NB4 (cell line): Measurements from ENCODE around the gene FKBP7.
A peak's percentile ranks its signal among the peaks of the same experiment; 100 is the strongest.

Source experiments
- DNase-seq: peaks from one replicate; pipeline ENCODE4 v3.0.0; 2010; ENCODE audit warnings: low read depth
- H3K4me3 ChIP-seq: one replicate; pipeline ENCODE4 v1.5.1; 2011; ENCODE audit warnings: mild to moderate bottlenecking, low read depth, low read length, moderate library complexity
- CTCF ChIP-seq: IDR thresholded peaks from one replicate; pipeline ENCODE4 v1.5.1; 2012; ENCODE audit warnings: low read depth, low read length
- MAX ChIP-seq: IDR thresholded peaks from 2 replicates; pipeline ENCODE4 v1.6.1; 2011; ENCODE audit warnings: low read depth, low read length
- MYC ChIP-seq: IDR thresholded peaks from 2 replicates; pipeline ENCODE4 v1.6.1; 2011; ENCODE audit warnings: low read depth, low read length
- POLR2A ChIP-seq: IDR thresholded peaks from 2 replicates; pipeline ENCODE4 v1.6.1; 2011; ENCODE audit warnings: mild to moderate bottlenecking; ENCODE audit not compliant: insufficient read length; ENCODE audit errors: extremely low read depth

Gene FKBP7

DNA sequence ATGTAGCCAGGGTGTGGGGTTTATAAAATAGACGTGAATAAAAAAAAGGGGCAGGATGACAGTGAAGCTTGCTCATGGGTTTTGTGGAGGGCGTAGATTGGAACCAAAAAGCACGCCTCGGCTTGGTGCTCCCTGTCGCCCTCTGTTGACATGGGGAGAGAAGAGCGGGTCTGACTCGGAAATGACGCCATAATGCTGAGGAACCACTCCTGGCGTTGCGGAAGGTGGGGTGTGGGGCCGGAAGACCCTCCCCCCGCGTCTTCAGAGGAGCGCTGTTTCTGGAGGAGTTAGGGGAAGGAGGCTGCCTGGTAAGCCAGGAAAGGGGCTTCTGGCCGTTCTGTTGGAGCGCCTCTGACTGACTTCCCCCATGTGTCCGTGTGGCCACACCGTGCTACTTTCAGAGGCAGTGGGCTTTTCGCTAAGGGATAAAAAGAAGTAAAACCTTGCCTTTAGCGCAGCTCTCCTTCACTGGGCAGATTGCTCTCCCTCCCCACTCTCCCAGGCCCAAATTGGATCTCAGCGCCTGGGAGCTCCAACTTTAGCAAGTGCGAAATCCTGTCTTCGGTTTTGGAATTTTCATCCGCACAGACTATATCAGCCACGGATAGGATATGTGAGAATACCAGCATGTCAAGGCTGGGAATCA lies 44.7 kb upstream of the FKBP7 start:
- DNase-seq, result peak; percentile 93
- peak overlapping the region; percentile 93 for H3K4me3 ChIP-seq
- TF ChIP-seq POLR2A (peak; percentile 85), CTCF (peak; percentile 74), MAX (peak; percentile 78), MYC (peak; percentile 66; the same call in 1 of the 2 replicates)

DNA sequence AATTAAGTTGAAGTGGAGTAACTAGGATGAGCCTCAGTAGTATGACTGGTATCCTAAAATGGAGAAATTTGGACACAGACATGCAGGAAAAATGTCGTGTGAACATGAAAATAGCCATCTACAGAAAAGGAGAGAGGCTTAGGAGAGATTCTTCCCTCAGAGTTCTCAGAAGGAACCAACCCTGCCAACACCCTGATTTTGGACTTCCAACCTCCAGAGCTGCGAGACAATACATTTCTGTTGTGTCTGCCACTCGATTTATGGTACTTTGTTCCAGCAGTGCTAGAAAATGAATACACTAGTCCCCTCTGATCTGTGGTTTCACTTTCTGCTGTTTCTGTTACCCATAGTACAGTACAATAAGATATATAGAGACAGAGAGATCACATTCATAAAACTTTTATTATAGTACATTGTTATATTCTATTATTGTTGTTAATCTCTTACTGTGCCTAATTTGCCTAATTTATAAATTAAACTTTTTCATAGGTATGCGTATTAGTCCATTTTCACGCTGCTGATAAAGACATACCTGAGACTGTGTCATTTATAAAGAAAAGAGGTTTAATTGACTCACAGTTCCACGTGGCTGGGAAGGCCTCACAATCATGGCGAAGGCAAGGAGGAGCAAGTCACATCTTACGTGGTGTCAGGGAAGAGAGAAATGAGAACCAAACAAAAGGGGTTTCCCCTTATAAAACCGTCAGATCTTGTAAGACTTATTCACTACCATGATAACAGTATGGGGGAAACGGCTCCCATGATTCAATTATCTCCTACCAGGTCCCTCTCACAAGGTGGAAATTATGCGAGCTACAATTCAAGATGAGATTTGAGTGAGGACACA lies 43.1 kb upstream of the FKBP7 start:
- no peak for DNase-seq
- H3K4me3 ChIP-seq, result no peak overlapping the region
- TF ChIP-seq CTCF (no peak), POLR2A (no peak), MYC (no peak)

DNA sequence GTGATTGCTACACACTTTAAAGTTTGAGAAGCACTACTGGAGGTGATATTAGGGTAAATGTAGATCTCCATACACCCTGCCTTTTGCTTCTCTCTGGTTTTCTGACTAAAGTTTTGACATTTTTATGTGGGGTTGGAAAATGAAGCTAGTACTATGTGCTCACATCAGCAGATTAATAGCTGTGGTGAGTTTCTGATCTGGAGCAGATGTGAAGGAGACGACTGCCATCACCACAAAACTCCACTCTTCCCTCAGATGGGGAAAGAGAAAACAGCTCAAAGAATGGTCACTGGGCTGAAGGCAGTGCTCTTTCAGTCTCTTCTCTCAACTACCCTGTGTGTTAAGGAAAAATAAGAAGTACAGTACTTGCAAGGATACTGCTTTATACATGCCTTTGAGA lies 39.1 kb upstream of the FKBP7 start:
- no peak for DNase-seq
- H3K4me3 ChIP-seq, result no peak overlapping the region
- no peak for TF ChIP-seq POLR2A
- TF ChIP-seq MAX, result no peak
- TF ChIP-seq CTCF, result no peak
- no peak for TF ChIP-seq MYC

GRCh38 chr2:178514664-178515063 lies 36.3 kb upstream of the FKBP7 start:
- DNase-seq, result peak; percentile 21
- no peak for TF ChIP-seq CTCF
- TF ChIP-seq POLR2A, result no peak
- TF ChIP-seq MAX, result no peak
- TF ChIP-seq MYC, result no peak
- H3K4me3 ChIP-seq, result no peak overlapping the region

DNA sequence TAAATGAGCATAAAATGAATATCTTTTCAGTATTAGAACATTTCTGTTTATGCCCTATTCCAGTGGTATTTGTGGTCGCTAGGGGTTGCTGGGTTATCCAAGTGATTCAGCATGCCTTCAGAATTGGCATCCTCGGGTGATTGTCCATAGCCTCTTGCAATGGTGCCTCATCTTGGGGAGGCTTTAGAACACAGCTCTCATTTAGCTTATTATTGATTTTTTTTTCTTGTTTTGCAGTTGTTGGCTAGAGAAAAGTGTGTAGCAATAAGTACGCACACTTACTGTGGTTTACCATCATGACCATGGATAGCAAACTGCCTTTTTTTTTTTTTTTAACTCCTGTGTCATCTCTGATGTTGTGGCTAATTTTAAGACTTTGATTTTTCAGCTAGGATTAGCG lies 35.5 kb upstream of the FKBP7 start:
- no peak for DNase-seq
- no peak overlapping the region for H3K4me3 ChIP-seq
- TF ChIP-seq CTCF, result no peak
- no peak for TF ChIP-seq MAX
- no peak for TF ChIP-seq POLR2A
- no peak for TF ChIP-seq MYC
